SIG-M5 treated with dmso at 0.1 percent for 504 hours (cell line): ENCODE data around the gene CTAG1A.
"Not testable (repeated sequence)": the region's sequence is repeated elsewhere in the genome, so short reads cannot be mapped to it uniquely, and the experiment has no call there.

Experiments
- DNase-seq: peaks from one replicate; lab custom pipeline; 2025; ENCODE audit not compliant: unreplicated experiment; lab: John Stamatoyannopoulos, UW

CTAG1A gene

GRCh38 chrX:154584585-154585183, at the start of gene CTAG1A:
TSS of gene CTAG1A (plus strand) at chrX:154585133. CDS start at chrX:154585207, 74 bp downstream.
- not testable (repeated sequence) for DNase-seq

- no peak for DNase-seq
Observed at GRCh38 chrX:154535892-154536291, 49.0 kb upstream of the CTAG1A start.

GRCh38 chrX:154539077-154539476, 45.9 kb upstream of the CTAG1A start:
- DNase-seq: no peak

- not testable (repeated sequence) for DNase-seq
Observed at GRCh38 chrX:154540365-154540764, 44.6 kb upstream of the CTAG1A start.

GRCh38 chrX:154540897-154541535, 43.9 kb upstream of the CTAG1A start:
- peak; percentile 57 for DNase-seq

- DNase-seq: no peak
Observed at GRCh38 chrX:154541589-154541895, 43.4 kb upstream of the CTAG1A start.

- peak; percentile 81 for DNase-seq
Observed at GRCh38 chrX:154541896-154542722, 42.8 kb upstream of the CTAG1A start.

- DNase-seq: peak; percentile 89
Observed at GRCh38 chrX:154542723-154543424, 42.1 kb upstream of the CTAG1A start.

GRCh38 chrX:154545673-154546274, 39.2 kb upstream of the CTAG1A start:
- no peak for DNase-seq

- peak; percentile 34 for DNase-seq
Observed at GRCh38 chrX:154546354-154547244, 38.3 kb upstream of the CTAG1A start, which contains the start of gene G6PD. TSS of gene G6PD (minus strand) at chrX:154546846. CDS start at chrX:154546155, 691 bp downstream.

- peak; percentile 89 for DNase-seq
Observed at GRCh38 chrX:154547245-154548027, 37.5 kb upstream of the CTAG1A start, which contains the start of gene IKBKG. TSS of gene IKBKG (plus strand) at chrX:154547620. CDS start at chrX:154552003, 4,383 bp downstream.

GRCh38 chrX:154548028-154548316, 37.0 kb upstream of the CTAG1A start:
- DNase-seq: no peak

GRCh38 chrX:154549766-154550165, 35.2 kb upstream of the CTAG1A start:
- DNase-seq: no peak

GRCh38 chrX:154552112-154552806, 32.7 kb upstream of the CTAG1A start:
- DNase-seq: not testable (repeated sequence)

GRCh38 chrX:154558060-154558690, 26.8 kb upstream of the CTAG1A start:
- not testable (repeated sequence) for DNase-seq

- DNase-seq: not testable (repeated sequence)
Observed at GRCh38 chrX:154558896-154559295, 26.0 kb upstream of the CTAG1A start.

GRCh38 chrX:154560326-154560725, 24.6 kb upstream of the CTAG1A start:
- not testable (repeated sequence) for DNase-seq

GRCh38 chrX:154562295-154562694, 22.6 kb upstream of the CTAG1A start:
- not testable (repeated sequence) for DNase-seq
